ENCODE data around the gene NCBP2. TPM values are rescaled to one million over a fixed set of nuclear protein-coding genes. Genes with fewer than 3 reads are reported as not detected.

The NCBP2 gene
- total RNA-seq, 1 experiment from 2014 or later: 120 TPM

- H2BK120ac ChIP-seq (ENCODE audit: low read depth, low read length, poor library complexity, severe bottlenecking): no peak overlapping the region
- H3K9me3 ChIP-seq (ENCODE audit: control insufficient read depth, low read depth, low read length): no peaks in the 10 kb centered on the region
- no peak overlapping the region for H3K9ac ChIP-seq (ENCODE audit: extremely low read depth, insufficient read length, low read length)
- peak overlapping the region in 1 of 2 experiments; percentile 47; a peak in 1 of 5 replicates for H3K4me3 Mint-ChIP-seq
- no peak overlapping the region for H3K23ac ChIP-seq (ENCODE audit: insufficient read length, low read depth, low read length)
- no peak overlapping the region for H3K4ac ChIP-seq (ENCODE audit: low read depth, low read length)
- H3K79me2 ChIP-seq (ENCODE audit: insufficient read depth, low read length): peaks cover 1% of the 10 kb centered on the region; the same call in 1 of the 2 replicates
- H3K36me3 Mint-ChIP-seq (ENCODE audit: insufficient read depth in 1 of 3, low read depth in 3 of 3): peaks cover 0 to 4% (median 1%) of the 10 kb centered on the region in 3 experiments; a peak in 2 of 7 replicates
- H2BK5ac ChIP-seq (ENCODE audit: insufficient read length, low read length): no peak overlapping the region
- no peak overlapping the region for H4K8ac ChIP-seq (replicated peaks; ENCODE audit: insufficient read length, low read depth, low read length)
- H3K9me3 Mint-ChIP-seq: no peaks in the 10 kb centered on the region
- peaks cover 2% of the 10 kb centered on the region for H3K23me2 ChIP-seq (ENCODE audit: insufficient read length, low read depth, low read length, poor library complexity, severe bottlenecking)
- no peak overlapping the region for H3K27ac Mint-ChIP-seq
- H3K27me3 Mint-ChIP-seq (ENCODE audit: low read depth): peaks cover 21% of the 10 kb centered on the region
- H4K20me1 ChIP-seq (ENCODE audit: control insufficient read depth, insufficient read depth, insufficient read length): no peaks in the 10 kb centered on the region
- H3T11ph ChIP-seq (ENCODE audit: low read length): no peak overlapping the region
- no CpG with 5 or more reads among the region's 22 CpGs for WGBS (ENCODE audit: extremely low coverage, insufficient read length, low lambda C conversion rate)
- peaks cover 12 to 13% of the 10 kb centered on the region in 2 experiments for H3K4me1 Mint-ChIP-seq
- no peak overlapping the region for H3K27ac ChIP-seq (ENCODE audit: insufficient read length, low read depth, low read length)
- no peak overlapping the region for H2BK20ac ChIP-seq (ENCODE audit: low read depth, low read length, poor library complexity, severe bottlenecking)
- H3K14ac ChIP-seq (ENCODE audit: insufficient read depth, low read length): no peak overlapping the region
- DNase-seq: peak; percentile 80
- no peak overlapping the region for H4K91ac ChIP-seq (ENCODE audit: insufficient read length, low read depth, low read length)
- H3K4me1 ChIP-seq (ENCODE audit: insufficient read depth, low read length): peaks cover under 1% of the 10 kb centered on the region; the same call in 1 of the 2 replicates
- H2BK12ac ChIP-seq (ENCODE audit: insufficient read length, low read depth, low read length): no peak overlapping the region
- H3K4me2 ChIP-seq (ENCODE audit: insufficient read depth, insufficient read length, low read length): no peak overlapping the region
- H3K18ac ChIP-seq (ENCODE audit: insufficient read length, low read depth, low read length): no peak overlapping the region
- H2AFZ ChIP-seq (ENCODE audit: low read length): no peak overlapping the region
- peak; percentile 46; the same call in 2 of the 3 replicates for TF ChIP-seq CTCF (conservative IDR thresholded peaks at IDR 0.05)
- no peaks in the 10 kb centered on the region for H3K27me3 ChIP-seq (ENCODE audit: insufficient read depth, low read length)
- H3K79me1 ChIP-seq (ENCODE audit: insufficient read depth, low read depth, low read length, poor library complexity, severe bottlenecking): no peaks in the 10 kb centered on the region
- no peak overlapping the region for H4K5ac ChIP-seq (ENCODE audit: insufficient read length, low read depth, low read length)
- H2BK15ac ChIP-seq (ENCODE audit: low read depth, low read length): no peak overlapping the region
- no peak overlapping the region for H3K56ac ChIP-seq (ENCODE audit: insufficient read length, low read depth, low read length)
- no peak overlapping the region for H2AK5ac ChIP-seq (ENCODE audit: insufficient read length, low read length)
These were observed 6.3 kb upstream of the NCBP2 start for GRCh38 chr3:196948442-196949284.
